A549 (cell line): ENCODE data around the gene ZIC4.
A peak's percentile ranks its signal among the peaks of the same experiment; 100 is the strongest.

Source experiments
- CHD2 ChIP-seq: fragments of 150-350 bp; IDR thresholded peaks from 2 replicates; pipeline ENCODE4 v1.6.1; 2014; ENCODE audit warnings: low read length; ENCODE audit not compliant: partially characterized antibody
- JUN ChIP-seq, 2 experiments: fragments of >200 bp; sonication (Bioruptor Twin); formaldehyde crosslinking; IDR thresholded peaks; 2 replicates in 1 of 2; 3 replicates in 1 of 2; pipeline ENCODE4 v1.6.1; 2016 to 2017
- JUNB ChIP-seq: fragments of >200 bp; sonication (Bioruptor Twin); formaldehyde crosslinking; IDR thresholded peaks from 2 replicates; pipeline ENCODE4 v1.6.1; 2016
- MYC ChIP-seq: IDR thresholded peaks from 2 replicates; pipeline ENCODE4 v1.6.1; 2012; ENCODE audit warnings: mild to moderate bottlenecking, inconsistent platforms, low read length, improper control_type of control experiment, borderline replicate concordance
- PHF8 ChIP-seq: fragments of 200-600 bp; sonication (generic); IDR thresholded peaks from 2 replicates; pipeline ENCODE4 v1.6.1; 2016; ENCODE audit warnings: low read depth, mild to moderate bottlenecking, antibody characterized with exemption, moderate library complexity, borderline replicate concordance
- POLR2A ChIP-seq: IDR thresholded peaks from 2 replicates; pipeline ENCODE4 v1.6.1; 2012; ENCODE audit warnings: mild to moderate bottlenecking, low read length
- POLR2AphosphoS2 ChIP-seq: conservative IDR thresholded peaks from 2 replicates; pipeline ENCODE4 v1.6.1; 2012; ENCODE audit warnings: low read length, improper control_type of control experiment, inconsistent platforms
- RAD21 ChIP-seq, 2 experiments: fragments of >200 bp in 1 of 2; sonication (Bioruptor Twin) in 1 of 2; formaldehyde crosslinking in 1 of 2; IDR thresholded peaks in 1 of 2; conservative IDR thresholded peaks in 1 of 2; 2 replicates in 1 of 2; 3 replicates in 1 of 2; pipeline ENCODE4 v1.6.1; 2012 to 2018; ENCODE audit warnings: inconsistent platforms in 1 of 2
- RFX5 ChIP-seq: fragments of 450-650 bp; IDR thresholded peaks from 2 replicates; pipeline ENCODE4 v1.7.1; 2014; ENCODE audit warnings: antibody characterized with exemption, mild to moderate bottlenecking, moderate library complexity
- RNF2 ChIP-seq: fragments of 200-600 bp; sonication (generic); IDR thresholded peaks from 2 replicates; pipeline ENCODE4 v1.6.1; 2016; ENCODE audit warnings: low read depth, mild to moderate bottlenecking, antibody characterized with exemption, moderate library complexity, borderline replicate concordance
- TF ChIP-seq, protein P1 (sequence below): fragments of >200 bp; sonication (Bioruptor Twin); formaldehyde crosslinking; IDR thresholded peaks from 3 replicates; pipeline ENCODE4 v1.5.1; 2016
- TF ChIP-seq, protein P2 (sequence below): IDR thresholded peaks from 2 replicates; pipeline ENCODE4 v1.6.1; 2012
- TF ChIP-seq, protein P3 (sequence below): fragments of >200 bp; sonication (Bioruptor Twin); formaldehyde crosslinking; IDR thresholded peaks from 2 replicates; pipeline ENCODE4 v1.6.1; 2016

DNA sequence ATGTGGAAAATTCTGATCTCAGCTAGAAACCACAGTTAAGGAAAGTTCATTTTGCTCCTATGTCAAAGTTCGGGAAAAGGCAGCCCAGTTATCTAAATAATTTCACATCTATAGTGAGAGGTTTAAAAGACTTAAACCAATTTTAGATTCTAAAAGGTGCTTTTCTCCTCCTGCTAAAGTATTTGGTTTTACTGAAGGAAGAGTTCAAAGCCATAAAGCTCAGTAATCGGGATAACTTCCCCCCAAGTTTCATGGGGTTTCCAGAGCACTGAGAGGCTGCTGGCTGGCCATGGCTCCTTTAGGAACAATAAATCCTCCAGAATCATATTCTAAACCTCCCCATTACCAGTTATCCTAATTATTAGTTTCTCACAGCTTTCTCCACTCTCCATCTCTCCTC is 38.2 kb downstream of the ZIC4 start:
- TF ChIP-seq MYC (no peak), POLR2A (no peak), RAD21 (conservative IDR thresholded peaks at IDR 0.05 in 1 of 2, IDR thresholded peaks at IDR 0.05 in 1 of 2) (no peak), JUN (IDR thresholded peaks at IDR 0.05) (no peak), PHF8 (no peak), RNF2 (0 out of 2 replicates have a peak, but pooled peaks have one; percentile 24), CHD2 (no peak), POLR2AphosphoS2 (no peak), JUNB (no peak), RFX5 (no peak)
- TF ChIP-seq, protein P1, sequence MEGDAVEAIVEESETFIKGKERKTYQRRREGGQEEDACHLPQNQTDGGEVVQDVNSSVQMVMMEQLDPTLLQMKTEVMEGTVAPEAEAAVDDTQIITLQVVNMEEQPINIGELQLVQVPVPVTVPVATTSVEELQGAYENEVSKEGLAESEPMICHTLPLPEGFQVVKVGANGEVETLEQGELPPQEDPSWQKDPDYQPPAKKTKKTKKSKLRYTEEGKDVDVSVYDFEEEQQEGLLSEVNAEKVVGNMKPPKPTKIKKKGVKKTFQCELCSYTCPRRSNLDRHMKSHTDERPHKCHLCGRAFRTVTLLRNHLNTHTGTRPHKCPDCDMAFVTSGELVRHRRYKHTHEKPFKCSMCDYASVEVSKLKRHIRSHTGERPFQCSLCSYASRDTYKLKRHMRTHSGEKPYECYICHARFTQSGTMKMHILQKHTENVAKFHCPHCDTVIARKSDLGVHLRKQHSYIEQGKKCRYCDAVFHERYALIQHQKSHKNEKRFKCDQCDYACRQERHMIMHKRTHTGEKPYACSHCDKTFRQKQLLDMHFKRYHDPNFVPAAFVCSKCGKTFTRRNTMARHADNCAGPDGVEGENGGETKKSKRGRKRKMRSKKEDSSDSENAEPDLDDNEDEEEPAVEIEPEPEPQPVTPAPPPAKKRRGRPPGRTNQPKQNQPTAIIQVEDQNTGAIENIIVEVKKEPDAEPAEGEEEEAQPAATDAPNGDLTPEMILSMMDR = no peak
- TF ChIP-seq, protein P2, sequence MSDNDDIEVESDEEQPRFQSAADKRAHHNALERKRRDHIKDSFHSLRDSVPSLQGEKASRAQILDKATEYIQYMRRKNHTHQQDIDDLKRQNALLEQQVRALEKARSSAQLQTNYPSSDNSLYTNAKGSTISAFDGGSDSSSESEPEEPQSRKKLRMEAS = no peak
- TF ChIP-seq, protein P3, sequence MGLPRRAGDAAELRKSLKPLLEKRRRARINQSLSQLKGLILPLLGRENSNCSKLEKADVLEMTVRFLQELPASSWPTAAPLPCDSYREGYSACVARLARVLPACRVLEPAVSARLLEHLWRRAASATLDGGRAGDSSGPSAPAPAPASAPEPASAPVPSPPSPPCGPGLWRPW = no peak
